GM18520 (cell line): Measurements from ENCODE around the gene EIF5A.

ENCODE experiments used
- ATAC-seq: cut with Tn5 transposase; IDR thresholded peaks from one replicate; pipeline ENCODE4 v1.9.1; 2021; ENCODE audit not compliant: unreplicated experiment

EIF5A gene

GRCh38 chr17:7352910-7353635, 45.6 kb downstream of the EIF5A start:
- ATAC-seq = no peak

- ATAC-seq = no peak
Observed at GRCh38 chr17:7354262-7354843, 46.9 kb downstream of the EIF5A start.

GRCh38 chr17:7355053-7355452, 47.6 kb downstream of the EIF5A start, which contains the start of gene TMEM95:
TSS of gene TMEM95 (plus strand) at chr17:7355156. CDS start at chr17:7355205, 49 bp downstream.
- ATAC-seq = no peak

- ATAC-seq = no peak
Observed at GRCh38 chr17:7355573-7355972, 48.1 kb downstream of the EIF5A start.

GRCh38 chr17:7356072-7356549, 48.7 kb downstream of the EIF5A start:
- no peak for ATAC-seq

DNA sequence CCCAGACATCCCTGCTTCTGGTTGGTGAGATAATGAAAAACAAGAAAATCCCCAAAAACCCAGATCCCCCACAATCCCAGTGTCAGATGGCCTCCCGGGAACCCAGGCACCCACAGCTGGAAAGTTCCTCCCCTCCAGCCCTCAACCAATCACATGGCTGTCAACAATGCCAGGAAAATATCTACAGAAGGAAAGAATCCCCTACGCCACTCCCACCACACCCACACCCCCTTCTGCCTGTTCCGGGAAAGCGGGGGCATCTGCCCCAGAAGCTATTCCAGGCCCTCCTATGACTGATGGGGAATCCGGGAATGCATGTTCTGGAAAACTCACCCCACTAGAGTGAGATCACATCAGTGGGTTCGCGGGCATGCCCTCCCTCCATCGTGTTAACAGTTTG, 49.3 kb downstream of the EIF5A start:
- ATAC-seq = no peak

DNA sequence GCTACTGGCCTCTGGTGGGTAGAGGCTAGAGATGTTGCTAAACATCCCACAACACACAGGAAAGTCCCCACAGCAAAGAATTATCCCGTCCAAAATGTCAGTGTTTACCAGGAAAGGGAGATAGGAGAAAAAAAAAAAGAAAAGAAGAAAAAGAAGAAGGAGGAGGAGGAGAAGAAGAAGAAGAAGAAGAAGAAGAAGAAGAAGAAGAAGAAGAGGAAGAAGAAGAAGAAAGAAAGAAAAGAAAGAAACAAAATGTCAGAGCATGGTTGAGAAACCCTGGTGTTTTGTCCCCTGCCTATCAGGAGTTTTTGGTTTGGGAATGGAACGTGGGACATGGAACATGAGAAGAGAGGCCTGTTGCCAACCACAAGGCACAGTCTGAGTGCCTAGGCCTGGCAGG, 50.0 kb downstream of the EIF5A start:
- no peak for ATAC-seq

DNA sequence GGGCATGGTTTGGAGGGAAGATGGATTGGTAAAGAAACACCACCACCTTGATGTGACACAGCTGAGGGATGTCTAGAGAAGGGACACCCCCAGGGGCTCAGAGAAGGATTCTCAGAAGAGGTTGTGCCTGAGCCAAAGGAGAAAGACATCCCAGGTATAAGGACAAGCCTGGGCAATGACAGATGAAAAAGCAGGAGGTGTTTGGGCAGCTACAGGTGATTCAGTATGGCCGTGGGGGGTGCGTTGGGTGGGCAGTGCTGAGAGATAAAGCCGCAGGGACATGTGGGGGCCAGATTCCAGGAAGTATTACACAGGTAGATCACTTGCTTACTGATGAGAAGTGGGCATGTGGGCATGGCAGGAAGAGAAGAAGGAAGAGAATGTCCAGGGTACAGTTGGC, 54.5 kb downstream of the EIF5A start:
- ATAC-seq = no peak
